ENCODE measurements around the gene HK3.

HK3 gene, protein sequence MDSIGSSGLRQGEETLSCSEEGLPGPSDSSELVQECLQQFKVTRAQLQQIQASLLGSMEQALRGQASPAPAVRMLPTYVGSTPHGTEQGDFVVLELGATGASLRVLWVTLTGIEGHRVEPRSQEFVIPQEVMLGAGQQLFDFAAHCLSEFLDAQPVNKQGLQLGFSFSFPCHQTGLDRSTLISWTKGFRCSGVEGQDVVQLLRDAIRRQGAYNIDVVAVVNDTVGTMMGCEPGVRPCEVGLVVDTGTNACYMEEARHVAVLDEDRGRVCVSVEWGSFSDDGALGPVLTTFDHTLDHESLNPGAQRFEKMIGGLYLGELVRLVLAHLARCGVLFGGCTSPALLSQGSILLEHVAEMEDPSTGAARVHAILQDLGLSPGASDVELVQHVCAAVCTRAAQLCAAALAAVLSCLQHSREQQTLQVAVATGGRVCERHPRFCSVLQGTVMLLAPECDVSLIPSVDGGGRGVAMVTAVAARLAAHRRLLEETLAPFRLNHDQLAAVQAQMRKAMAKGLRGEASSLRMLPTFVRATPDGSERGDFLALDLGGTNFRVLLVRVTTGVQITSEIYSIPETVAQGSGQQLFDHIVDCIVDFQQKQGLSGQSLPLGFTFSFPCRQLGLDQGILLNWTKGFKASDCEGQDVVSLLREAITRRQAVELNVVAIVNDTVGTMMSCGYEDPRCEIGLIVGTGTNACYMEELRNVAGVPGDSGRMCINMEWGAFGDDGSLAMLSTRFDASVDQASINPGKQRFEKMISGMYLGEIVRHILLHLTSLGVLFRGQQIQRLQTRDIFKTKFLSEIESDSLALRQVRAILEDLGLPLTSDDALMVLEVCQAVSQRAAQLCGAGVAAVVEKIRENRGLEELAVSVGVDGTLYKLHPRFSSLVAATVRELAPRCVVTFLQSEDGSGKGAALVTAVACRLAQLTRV

GRCh38 chr5:176899296-176899891 is at the start of gene HK3:
Gene HK3, minus strand, starts transcription at chr5:176899346. Its CDS starts 3,187 bp downstream, at chr5:176896159.
- no peak for DNase-seq

DNA sequence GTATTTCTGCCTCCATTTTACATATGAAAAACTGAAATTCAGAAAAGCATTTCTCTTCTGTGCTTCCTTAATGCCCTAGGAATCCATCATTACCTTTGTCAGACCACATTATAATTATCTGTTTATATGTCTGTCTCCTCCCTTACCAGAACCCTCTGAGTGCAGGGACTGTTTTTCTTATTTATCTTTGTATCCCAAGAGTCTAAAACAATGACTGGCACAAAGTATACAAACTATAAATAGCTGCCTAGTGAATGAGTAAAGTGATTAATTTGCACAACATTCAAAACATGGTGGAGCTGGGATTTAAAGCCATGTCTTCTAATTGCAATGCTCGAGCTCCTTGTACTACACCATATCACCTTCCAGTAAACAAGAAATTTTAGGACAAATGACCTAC is 49.3 kb upstream of the HK3 start:
- DNase-seq = no peak

GRCh38 chr5:176947847-176948246 is 48.7 kb upstream of the HK3 start:
- no peak for DNase-seq

- no peak for DNase-seq
These were observed 45.1 kb upstream of the HK3 start for GRCh38 chr5:176944268-176944667.

DNA sequence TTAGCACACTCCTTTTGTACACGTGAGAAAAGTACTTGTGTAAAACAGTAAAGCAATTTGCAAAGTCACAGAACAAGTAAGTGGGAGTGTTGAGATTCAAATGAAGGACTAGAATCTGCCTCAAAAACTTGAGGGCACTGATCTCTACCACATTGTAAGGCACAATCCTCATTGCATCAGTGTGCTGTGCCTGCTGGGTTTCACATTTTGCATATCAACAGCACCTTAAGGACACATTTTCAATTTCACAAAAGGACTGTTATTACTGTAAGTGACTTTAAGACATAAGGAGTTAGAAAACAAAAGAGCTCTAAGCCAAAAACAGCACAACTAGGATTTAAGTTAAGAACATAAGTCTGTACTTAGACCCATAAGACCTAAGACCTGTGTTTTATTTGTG is 44.7 kb upstream of the HK3 start:
- no peak for DNase-seq

DNA sequence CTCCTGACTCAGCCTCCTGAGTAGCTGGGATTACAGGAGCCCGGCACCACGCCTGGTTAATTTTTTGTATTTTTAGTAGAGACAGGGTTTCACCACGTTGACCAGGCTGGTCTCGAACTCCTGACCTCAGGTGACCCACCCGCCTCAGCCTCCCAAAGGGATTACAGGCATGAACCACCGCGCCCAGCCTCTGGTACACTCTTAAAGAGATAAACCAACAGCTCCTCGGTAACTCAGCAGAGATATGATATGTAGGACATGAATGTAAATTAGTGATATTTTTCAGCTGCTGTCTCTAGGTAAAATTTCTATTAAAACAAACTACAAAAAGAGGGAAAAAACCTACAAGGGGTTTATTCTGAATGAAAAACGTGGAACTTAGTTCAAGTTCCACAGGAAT is 42.8 kb upstream of the HK3 start:
- no peak for DNase-seq

DNA sequence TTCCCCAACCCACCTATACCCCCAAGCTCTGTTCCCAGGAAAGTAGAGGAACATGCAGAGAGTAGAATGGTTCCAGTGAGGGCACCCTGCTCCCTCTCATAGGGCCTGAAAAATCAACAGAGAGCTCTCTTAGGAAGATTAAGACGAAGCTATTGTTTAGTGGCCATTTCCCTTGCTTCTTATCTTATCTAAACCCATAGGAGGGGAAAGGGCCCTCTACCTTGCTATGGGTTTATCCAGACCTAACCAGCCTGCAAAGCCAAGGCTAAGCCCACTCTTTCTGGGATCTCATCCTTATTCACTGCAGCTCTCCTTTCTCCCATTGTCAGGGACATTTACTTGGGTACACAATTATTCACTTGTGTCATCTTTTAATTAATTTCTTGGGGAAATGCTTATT is 39.3 kb upstream of the HK3 start:
- no peak for DNase-seq

- no peak for DNase-seq
These were observed 35.9 kb upstream of the HK3 start for GRCh38 chr5:176935017-176935416.

GRCh38 chr5:176934309-176934930 is 35.3 kb upstream of the HK3 start:
- no peak for DNase-seq

DNA sequence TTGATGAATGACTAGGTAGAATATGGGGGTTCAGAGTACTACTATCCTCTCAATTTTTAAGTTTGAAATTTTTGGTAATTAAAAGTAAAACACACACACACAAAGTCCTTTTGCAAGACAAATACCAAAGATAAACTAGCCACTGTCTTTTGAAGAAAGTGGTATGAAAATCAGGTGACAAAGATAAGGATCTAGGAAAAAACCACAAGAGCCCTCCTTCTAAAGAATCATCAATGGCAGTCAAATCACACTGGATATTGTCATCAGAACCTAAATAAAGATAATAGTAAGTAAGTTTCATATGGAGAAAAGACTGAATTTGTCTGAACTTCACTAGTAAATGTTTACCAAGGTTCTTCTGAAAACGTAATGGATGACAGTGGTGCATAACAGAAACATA is 30.5 kb upstream of the HK3 start:
- no peak for DNase-seq

DNA sequence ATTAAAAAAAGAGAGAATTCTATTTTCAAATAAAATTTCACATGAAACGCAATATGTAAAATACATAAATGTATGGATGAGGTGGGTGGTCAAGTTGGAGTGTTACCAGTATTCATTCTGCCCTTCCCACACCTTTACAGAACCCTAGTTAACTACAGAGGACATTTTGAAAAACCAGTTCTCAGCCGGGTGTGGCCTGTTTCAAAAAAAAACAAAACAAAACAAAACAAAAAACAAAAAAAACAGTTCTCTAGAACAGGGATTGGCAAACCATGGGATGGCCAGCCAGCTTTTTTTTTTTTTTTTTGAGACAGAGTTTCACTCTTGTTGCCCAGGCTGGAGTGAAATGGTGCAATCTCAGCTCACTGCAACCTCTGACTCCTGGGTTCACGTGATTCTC is 28.4 kb upstream of the HK3 start:
- no peak for DNase-seq

DNA sequence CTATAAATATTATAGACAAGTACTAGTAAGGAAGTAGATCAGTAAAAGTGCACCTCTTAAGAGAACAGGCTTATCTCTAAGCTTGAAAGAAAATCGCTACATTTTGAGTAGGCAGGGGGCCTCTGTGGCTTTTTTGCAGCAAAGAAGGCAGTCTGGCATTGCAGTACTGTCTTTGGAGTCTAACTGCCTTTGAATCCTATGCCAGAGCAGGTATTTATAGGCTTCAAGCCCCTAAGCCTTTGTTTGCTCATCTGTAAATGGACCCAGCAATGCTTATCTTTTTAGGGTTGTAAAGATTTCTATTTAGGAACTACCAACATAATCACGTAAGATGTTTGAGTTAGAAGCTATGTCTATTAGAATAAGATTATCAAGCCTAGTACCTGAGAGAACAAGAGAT is 23.7 kb upstream of the HK3 start:
- DNase-seq = no peak

DNA sequence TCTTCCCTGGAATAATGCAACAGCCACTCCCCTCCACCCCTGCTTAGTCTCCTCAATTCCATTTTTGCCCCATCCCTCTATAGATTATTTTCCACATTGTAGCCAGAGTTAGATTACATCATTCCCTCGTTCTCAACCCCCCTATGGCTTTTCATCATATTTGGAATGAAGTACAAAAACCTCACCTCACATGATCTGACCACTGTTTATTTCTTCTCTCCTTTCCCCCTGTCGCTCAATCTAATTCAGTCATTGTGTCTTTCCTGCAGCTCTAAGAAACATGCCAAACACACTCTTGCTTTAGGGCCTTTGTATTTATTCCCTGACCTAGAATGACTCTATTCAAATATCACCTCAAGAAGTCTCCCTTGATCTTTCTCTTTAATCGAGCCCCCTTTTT is 22.6 kb upstream of the HK3 start:
- DNase-seq = no peak

GRCh38 chr5:176918613-176919012 is 19.5 kb upstream of the HK3 start:
- no peak for DNase-seq

DNA sequence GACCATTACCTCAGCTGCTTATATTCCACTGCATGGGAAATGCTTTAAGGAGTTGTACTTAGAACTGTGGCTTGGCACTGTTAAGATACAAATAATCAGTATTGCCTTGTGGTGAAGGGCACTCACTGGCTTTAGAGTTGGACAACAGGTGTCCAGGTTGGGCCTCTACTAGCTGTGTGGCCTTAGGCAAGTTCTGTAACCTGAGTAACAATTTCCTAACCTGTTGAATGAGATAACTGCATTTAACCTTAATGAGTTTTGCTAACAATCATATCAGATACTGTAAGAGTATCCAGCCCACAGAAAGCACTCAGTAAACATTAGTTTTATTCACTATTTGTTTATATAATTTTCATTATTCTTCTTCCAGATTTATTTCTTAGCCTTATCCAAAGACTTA is 17.2 kb upstream of the HK3 start:
- no peak for DNase-seq

GRCh38 chr5:176915906-176916305 is 16.8 kb upstream of the HK3 start:
- DNase-seq = no peak

DNA sequence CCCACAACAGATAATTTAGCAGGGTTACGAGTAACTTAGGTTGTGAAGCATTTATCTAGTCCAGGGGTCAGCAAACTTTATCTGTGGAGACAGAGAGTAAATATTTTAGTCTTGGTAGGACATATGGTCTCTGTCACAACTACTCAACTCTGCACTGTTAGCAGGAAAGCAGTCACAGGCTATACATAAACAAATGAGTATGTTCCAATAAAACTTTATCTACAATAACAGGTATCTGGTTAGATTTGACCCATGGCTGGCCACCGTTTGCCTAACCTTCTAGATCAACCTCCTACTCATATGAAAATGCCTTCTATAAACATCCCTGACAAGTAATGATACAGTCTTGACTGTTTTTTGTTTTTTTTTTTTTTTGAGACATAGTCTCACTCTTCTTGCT is 13.0 kb upstream of the HK3 start:
- DNase-seq = no peak

- DNase-seq = no peak
These were observed 9.7 kb upstream of the HK3 start for GRCh38 chr5:176908675-176909368.

DNA sequence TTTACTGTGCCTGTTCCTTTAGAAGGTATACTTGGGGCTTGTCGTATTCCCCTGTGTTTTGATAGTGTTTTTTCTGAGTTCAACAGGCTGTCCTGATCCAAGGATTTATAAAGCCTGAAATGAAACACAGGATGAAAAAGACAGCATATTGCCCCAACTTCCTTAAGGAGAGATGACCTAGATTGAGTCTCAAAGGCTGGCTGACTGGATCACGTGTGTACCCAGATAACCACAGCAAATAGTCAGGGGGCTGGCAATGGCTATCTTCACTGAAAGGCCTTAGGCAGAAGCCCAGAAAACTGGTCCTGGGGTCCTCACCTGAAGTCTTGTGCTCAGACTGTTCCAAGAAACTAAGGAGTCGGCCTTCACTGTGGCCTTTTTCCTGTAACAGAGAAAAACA is 7.7 kb upstream of the HK3 start:
- no peak for DNase-seq

DNA sequence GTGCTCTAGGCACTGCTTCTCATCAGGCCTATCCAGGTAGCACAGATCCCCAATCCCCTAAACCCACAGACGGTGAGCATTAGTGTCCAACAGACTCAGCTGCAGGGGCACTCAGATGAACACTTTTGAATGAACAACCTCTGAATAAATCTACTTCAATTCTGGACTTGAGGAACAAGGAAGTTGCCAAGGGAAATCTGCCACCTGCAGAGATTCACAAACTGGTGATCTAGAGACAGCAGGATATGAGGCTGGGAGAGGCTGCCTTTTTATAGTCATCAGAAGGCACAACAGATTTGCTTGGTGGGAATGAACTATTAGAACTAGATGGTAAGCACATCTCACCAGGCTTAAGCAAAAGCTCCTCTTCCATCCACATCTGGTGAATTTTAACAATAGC is 7.0 kb upstream of the HK3 start:
- DNase-seq = no peak

- DNase-seq = no peak
These were observed 5.1 kb upstream of the HK3 start for GRCh38 chr5:176904276-176904675.

DNA sequence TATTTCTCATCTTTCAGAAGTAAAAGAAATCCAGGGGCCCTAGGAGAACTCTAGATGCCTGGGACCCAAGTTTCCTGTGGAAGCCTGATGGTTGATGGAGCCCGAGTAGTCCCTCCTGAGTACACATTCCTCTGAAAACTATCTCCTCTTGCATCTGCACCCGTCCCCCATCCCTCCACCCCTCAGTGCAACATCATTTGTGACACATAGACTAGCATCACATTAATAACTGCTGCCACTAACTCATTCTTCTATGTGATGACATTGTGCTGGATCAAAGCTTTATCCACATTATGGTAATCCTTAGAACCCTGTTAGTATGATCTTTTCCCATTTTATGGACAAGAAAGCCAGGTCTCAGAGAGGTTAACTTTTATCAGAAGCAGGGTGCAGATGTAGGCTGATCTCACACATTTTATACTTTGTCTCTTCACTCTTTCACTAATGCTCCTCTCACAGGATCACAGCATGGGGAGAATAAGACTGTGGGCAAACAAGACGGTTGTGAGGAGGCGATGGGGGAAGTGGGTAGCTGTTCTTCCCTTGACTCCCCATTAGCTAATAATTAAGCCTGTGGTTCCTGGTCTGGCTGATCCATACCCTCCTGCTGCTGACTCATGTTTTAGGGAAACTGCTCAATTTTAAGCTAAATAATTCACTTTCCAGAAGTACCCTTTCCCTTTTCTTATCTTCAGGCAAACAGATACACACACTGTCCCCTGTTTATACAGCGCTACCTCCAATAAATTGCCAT is 3.9 kb upstream of the HK3 start:
- no peak for DNase-seq

All from left hindlimb (tissue), 1 donor.